GM18502 (cell line): ENCODE data around the gene ID2.
A peak's percentile ranks its signal among the peaks of the same experiment; 100 is the strongest.

ENCODE experiments used
- ATAC-seq: cut with Tn5 transposase; IDR thresholded peaks from one replicate; pipeline ENCODE4 v1.9.1; 2021; ENCODE audit warnings: mild to moderate bottlenecking; ENCODE audit not compliant: unreplicated experiment, poor library complexity

The ID2 gene

DNA sequence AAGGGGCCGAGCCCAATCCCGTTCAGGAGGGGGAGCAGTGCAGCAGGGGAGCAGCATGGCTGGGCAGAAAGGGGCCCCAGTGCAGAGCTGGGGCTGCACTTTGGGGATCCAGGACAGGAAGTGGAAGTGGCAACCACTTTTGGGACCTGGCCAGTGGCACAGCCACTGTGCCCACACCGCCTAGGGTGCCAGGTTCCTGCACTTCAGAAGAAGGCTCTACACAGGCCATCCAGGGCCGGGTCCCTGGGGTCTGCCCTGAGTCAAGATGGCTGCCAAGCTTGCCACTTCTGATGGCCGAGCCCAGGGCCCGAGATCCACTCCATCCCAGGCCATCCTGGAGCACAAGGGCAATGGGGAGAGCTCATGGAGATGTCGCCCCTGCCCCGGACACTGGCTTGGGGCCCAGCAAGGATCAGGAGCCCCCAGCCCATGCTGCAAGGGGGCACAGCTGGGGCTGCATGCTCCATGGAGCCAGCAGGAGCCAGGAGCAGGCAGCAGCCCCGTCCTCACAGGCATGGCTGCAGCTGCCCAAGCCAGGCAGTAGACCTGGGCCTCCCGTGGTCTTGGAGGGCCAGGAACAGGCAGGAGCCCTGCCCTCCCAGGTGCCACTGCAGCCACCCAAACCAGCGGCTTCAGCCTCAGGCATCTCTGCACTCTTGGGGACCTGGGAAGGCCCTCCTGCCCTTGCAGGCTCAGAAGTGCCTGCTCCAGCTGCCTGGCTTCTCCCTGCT, 35.0 kb upstream of the ID2 start:
- no peak for ATAC-seq

DNA sequence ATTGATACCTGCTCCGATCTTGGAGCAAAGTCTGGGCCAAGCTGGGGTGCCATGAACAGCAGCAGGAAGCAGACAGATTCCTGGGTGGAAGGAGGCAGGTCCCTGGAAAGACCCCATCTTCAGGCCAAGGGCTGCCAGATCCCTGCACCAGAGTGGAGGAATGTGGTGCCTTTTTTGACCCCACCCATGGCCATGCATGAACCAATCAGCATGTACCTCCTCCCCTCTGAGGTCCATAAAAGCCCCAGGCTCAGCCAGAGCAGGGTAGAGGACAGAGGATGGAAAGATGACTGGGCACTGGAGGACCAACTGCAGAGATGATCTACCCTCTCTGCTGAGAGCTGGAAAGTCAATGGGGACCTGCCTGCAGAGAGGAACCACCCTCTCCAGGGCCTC, 34.4 kb upstream of the ID2 start:
- ATAC-seq = no peak

DNA sequence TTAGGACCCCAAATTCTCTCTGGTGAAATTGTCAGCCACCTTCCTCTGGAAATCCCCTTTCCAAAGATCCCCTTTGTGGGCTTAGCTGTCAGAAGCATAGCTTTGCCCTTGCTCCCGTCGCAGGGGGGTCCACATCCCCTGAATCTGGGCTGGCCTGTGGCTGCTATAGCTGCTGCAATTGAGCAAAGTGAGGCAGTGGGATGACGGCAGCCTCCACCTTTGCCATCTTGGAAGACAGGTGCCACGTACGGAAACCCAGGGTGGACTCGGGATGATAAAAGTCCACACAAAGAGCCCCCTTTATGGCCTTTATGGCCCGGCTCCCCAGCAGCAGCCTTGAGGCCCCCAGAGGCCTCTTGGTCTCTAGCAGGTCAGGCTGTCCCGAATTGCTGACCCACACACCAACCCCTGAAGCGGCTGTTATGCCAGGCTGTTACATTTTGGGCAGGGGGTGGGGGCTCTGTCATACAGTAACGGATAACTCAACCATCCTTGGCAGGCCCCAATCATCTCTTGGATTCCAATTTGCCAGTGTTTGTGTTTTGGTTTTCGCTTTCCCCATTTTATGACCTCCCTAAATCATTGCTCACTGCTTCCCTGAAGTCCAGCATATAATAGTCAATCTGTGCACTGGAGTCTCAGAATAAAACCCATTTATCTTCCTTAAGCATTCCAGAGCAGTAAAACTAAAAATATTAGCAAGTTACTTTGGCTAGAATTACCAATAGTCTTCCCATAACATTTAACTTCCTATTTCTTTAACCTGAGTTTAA, 33.2 kb upstream of the ID2 start:
- no peak for ATAC-seq

DNA sequence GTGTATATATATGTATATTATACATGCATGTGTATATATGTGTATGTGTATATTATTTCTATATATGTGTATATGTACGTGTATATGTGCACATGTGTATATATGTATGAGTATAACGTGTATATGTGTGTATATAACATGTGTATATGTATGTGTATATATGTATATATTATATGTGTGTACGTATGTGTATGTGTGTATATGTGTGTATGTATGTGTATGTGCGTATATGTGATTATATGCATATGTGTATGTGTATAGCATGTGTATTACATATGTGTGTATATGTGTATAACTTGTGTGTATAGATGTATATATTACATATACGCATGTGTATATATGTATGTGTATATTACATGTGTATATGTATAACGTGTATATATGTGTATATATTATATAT, 32.1 kb upstream of the ID2 start:
- no peak for ATAC-seq

DNA sequence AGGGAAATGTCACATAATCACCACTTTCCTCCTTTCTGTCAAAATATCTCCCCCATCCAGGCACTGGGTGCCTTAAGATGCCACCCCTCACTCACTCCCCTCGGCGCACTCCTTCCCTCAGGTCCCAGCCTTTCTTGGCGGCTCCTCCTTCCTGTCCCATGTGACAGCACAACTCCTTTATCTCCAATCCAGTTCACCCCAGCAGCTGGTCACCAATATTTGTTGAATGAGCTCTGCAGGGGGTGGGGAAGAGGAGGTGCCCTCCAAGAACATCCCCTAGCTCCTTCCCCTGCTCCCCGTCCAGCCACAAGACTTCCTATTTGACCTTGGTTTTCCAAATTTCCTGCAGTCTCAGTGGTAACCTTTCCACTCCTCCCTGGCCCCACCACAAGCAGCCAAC, 31.6 kb upstream of the ID2 start:
- ATAC-seq = no peak

DNA sequence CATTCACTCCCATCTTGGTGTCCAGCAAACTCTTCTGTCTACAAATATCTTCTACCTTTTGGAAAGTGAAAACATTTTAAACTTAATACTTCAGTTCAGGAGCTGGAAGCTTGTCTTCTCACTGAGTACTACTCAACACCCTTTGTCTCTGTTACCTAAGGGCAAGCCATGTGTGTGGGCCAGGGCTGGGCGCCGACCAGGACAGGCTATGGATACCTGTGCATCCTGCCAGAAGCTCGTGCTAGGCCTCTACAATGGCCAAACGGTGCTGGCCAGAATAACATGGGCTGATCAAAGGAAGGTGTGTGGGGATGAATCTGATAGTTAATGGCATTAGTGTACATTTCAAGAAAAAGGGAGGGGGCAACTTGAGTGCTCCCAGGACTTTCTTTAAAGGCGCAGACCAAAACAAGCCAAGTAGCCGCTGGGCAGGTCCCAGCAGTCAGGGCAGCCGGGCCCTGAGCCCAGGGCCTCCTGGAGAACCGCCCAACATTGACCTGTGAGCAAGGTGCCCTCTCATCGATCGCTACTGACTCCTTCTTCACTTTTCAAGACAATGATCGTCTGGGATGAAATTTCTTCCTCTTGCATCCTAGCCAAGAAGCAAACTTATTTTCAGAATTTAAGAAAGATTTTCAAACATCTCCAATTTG, 29.0 kb upstream of the ID2 start:
- no peak for ATAC-seq

DNA sequence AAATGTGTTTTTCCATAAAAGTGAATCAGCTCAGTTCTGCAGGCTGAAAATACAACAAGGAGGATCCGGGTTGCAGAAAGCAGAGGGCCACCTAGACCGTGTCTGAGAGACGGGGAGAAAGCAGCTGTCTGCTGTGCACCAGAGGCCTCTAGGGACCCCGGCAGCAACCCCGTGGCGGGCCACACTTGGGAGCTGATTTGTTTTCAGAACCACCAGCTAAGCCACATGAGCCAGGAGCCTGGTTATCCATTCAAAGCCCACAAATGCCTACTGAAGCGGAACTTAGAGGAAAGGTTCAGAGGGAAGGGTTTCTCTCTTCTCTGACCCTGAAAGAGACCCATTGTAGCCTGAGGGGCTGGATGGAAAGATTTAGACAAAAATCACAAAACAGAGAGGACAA, 28.4 kb upstream of the ID2 start:
- no peak for ATAC-seq

DNA sequence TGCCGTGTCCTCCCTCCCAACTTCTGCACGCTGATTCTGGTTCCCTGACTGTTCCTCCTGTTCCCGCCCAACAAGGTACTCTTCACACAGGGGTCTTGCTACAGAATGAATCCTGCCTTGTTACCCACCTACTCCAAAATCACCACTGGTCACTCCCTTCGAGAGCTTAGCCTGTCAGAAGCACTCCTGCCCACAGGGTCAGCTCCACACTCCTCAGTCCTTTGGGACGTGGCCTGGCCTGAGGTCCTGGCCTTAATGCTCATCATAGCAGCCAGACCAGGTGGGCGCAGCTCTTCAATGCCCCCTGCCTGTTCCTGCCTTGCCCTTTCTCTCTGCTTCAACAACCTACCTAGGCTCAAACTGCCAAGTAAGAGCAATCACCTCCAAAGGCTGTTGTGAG, 27.8 kb upstream of the ID2 start:
- no peak for ATAC-seq

DNA sequence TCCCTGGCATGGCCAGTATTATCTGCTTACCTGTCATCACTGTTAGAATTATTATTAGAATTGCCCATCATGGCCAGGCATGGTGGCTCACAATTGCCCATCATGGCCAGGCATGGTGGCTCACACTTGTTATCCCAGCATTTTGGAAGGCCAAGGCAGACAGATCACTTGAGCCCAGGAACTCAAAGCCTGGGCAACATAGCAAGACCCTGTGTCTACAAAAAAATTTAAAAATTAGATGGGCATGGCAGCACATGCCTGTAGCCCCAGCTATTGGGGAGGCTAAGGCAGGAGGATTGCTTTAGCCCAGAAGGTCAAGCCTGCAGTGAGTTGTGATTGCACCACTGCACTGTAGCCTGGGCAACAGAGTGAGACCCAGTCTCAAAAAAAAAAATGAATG, 27.4 kb upstream of the ID2 start:
- no peak for ATAC-seq

DNA sequence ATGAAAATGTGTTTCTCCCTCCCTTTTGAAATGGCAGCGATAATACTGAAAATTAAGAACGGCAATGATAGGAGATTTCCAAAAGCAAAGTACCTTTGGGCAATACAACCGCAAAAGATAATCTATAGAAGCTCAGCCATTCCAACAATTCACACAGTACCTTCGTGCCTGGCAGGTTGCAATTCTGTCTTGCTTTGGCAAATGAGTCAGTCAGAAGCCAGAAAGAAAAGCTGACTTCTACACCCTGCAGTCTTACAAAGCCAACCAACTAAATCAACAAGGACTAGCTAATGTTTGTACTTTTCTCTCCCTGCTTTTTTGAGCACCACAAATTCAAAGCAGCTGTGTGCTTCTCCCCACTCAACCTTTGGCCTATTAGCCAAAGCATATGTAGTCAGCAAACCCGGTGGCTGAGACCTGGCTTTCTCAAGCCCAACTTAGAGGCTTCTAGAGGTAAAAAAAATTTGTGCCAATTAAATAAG, 25.7 kb upstream of the ID2 start:
- ATAC-seq = no peak

DNA sequence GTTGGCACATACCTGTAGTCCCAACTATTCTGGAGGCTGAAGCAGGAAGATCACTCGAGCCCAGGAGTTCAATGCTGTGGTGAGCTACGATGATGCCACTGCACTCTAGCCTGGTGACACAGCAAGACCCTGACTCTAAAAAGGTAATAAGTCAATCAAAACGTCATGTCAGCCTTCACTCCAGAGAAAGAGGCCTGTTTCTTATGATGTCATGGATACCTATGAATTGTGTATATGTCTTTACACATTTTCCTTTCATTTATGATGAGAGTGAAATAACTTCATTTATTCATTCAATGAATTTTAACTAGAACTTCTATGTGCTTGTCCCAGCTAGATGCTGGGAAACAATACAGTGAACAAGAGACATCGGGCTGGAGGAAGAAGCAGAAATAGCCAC, 25.0 kb upstream of the ID2 start:
- ATAC-seq = no peak

DNA sequence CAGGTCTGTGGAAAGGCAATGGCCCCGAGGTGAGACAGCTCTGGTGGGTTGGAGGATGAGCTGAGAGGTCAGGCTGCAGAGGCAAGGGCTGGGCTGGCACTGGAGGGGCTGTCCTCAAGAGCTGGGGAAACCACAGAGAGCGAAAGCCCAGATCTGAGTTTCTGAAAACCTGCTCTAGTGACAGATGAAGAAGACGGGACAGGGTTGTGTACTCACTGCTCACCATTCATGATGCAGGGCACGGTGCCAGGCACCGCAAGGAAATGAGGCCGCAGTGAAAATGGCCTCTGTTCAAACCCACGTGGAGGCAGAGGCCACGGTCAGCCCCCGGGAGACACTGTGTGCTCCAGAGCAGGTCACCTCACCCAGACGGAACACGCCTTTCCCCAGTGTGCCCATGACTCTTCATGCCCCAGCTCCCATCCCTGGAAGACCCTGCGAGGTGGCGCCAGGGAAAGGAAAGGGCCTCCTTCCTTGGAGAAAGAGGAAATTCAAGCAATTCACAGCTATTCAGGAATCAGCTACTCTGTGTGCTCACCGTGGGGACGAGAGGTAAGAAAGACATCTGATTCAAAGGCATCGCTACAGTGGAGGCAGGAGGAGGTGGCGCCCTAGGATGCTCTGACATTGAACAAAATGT, 24.3 kb upstream of the ID2 start:
- peak; percentile 63 for ATAC-seq

DNA sequence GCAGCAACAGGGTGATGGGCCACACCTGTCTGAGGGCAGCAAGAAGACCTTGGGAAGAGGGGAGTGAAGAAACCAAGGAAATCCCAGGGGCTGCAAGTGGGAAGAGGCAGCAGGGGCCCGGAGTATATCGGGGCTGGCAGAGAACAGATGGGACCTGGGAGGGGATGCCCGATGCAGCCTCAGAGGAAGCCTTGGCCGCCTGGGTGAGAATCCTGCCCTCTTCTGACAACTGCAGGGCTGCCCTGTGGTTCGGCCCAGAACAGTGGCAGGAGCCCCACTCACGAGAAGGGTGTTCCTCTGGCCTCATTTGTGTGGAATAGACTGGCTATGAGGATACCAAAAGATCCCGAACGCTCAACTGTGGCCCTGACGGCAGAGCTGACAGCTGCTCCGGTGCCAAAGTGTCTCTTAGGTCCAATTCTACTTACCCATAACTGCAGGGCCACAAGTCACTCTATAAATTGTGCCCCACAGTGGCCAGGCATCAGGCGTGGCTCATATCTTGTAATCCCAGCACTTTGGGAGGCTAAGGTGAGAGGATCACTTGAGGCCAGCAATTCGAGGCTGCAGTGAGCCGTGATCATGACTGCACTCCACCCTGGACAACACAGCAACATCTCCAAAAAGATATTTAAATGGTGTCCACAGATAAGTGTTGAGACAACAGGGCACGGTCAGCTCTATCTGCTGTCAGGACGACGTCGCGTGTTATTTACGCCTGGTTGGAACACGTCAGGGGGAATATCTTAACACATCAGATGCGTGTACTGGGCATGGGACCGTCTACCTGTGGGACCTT, 23.6 kb upstream of the ID2 start:
- no peak for ATAC-seq

DNA sequence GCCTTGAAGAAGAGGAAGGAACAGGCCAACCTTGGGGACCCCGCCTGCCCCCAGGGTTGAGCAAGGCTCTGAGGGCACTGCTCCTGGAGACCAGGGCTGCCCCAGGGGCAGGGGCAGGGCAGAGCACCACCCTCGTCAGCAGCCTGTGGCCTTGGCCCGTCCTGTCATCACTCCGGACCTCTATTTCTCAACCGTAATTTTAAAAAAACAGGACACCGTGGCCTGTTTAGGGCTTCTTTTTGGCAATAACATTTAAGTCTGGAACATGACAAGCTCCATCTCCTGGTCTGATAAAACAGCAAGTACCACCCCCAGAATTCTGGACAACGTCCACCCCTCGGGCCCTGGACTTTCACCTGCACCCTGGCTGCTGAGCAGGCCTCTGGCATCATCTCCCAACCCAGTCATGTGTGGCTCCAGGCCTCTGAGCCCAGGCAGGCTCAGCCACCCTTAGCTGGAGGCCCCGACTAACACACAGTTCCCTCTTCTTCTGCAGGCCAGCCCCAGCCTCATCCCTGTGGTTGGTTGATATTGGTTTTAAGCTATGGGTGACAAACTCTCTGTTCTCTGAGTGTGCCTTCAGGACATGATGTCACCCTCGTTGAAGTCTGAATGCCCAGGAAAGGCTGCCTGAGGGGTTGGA, 22.6 kb upstream of the ID2 start:
- no peak for ATAC-seq

DNA sequence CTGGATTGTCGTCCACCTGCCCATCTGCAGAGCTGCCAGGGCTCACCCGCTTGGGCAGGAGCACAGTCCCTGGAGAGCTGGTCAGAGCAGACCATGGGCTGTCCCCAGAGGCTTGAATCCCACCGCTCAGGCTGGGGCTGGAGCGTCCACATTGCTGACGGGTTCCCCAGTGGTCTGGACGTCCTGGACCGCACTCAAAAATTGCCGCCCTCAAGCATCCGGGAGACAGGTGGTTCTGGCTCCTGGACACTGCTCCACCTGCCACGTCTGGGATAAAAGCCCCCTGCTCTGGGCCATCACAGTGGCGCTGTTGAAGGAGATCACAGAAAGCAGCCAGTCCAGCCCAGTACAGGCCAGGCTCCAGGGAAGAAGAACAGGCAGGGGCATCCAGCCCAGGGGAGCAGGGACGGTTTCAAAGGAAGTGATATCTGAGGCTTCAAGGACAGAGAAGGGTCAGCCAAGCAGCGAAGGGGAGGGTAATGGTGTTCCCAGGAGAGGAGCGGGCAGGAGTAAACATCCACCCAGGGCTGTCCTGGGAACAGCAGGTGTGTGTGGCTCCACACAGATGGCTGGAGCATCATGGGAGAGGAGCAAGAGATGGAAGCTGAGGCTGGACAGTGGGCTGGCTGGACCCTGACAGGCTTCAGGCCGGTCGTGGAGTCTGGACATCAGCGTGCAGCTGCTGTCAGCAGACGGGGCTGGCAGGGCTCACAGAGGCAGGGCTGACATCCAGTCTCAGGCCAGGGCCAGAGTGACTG, 21.9 kb upstream of the ID2 start:
- ATAC-seq = no peak

DNA sequence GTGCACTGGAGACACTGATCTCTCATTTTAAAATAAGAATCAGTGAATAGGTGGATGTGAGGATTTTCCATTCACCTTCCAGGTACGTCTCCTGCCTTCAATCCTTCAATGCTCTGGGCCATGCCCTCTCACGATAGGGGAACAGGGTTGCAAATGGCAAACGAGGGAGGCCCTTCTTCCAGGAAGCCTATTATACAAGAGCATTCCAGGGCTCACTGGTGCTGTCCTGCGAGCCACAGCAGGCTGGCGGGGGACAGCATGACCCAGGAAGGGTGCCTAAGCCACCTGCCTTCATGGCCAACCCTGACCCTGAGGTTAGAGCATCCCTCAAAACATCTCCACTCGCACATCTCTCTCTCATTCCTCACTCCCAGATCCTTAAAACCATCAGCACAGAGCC, 20.6 kb upstream of the ID2 start:
- no peak for ATAC-seq

DNA sequence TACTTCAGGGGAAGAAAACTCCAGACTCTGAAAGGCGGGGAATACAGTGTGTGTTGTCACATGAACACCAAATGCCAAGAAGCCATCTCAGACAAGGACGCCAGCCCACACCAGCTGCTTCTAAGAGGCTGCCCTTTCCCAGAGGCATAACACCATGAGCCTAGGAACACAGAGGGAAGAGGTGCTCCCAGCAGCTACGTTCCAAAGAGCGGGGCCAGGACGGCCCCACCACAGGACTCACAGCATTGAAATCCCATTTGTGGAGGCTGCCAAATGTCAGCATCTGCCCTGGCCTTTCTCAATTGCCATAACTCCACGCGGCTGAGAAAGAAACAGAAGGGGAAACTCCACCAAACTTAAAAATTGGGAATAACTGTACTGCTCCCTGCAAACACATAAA, 20.1 kb upstream of the ID2 start:
- no peak for ATAC-seq

DNA sequence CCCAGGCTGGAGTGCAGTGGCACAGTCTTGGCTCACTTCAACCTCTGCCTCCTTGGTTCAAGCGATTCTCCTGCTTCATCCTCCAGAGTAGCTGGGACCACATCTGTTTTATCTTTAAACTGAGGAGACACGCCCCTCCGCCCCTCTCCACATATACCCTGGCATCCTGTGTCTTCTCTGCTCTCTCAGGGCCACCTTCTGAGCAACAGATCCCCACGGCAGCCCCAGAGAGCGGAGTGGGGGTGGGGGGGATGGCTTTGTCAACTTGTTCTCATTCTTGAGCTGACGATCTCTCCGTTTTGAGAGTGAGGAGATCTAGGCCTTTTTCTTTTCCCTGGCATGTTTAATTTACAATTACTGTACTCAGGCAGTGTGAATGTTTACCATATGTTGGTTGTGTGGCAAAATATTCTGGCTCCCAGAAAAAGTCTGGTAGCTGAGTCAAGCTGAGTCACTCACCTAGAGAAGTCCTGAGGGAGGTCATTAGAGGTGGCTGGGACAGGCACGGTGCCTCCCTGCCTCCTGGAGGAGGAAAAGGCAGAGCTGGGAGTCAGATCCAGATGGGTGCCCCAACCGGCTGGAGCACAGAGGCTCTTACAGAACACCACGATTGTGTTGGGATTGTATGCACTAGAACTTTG, 19.5 kb upstream of the ID2 start:
- ATAC-seq = no peak

DNA sequence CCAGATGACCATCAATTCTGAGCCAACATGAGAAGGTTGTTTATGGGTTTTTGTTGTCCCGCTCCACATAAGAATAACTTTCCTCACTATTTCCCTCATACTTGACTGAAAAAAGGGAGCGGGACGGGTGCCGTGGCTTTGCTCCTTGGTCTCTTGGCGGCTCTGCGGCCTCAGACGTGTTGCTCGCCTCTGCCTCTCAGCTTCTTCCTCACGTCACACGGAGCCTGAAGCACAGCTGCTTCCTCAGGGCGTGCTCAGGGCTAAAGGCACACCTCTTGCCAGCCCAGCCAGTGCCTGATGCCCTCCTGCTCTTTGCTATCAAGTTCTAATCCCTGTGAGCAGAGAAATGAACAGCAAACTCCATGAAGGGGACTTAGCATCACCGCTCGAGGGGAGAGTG, 17.9 kb upstream of the ID2 start:
- ATAC-seq = no peak
